OCI-LY7 (cell line): ENCODE results near the gene VPS37C. TPM values are rescaled to one million over a fixed set of nuclear protein-coding genes. Genes with fewer than 3 reads are reported as not detected.

Source experiments
- BruUV-seq: library from RNA; stranded (reverse); fragments of 400-500 nt; replicated peaks from 2 replicates; lab custom pipeline; 2021; lab: Mats Ljungman, UMichigan
- CTCF ChIA-PET: fragments of 300-600 bp; sonication (Branson Sonifier 250); formaldehyde crosslinking; loops from one replicate; lab custom pipeline; 2022; ENCODE audit warnings: antibody characterized with exemption; ENCODE audit not compliant: unreplicated experiment; lab: Charles Lee
- POLR2A ChIA-PET: fragments of 300-600 bp; sonication (Branson Sonifier 250); formaldehyde crosslinking; loops from one replicate; lab custom pipeline; 2022; ENCODE audit warnings: antibody characterized with exemption; lab: Charles Lee
- DNase-seq: peaks from one replicate; pipeline ENCODE4 v3.0.0-alpha.2; 2015; ENCODE audit warnings: low spot score
- H2AFZ ChIP-seq: fragments of 200-600 bp; sonication (generic), shearing (Covaris generic); 2 replicates; pipeline ENCODE4 v1.6.1; 2014; ENCODE audit warnings: mild to moderate bottlenecking, antibody characterized with exemption, low read length, moderate library complexity
- H3K27ac ChIP-seq: fragments of 200-600 bp; sonication (generic); 2 replicates; pipeline ENCODE4 v1.5.1; 2014; ENCODE audit warnings: mixed run types, low read depth, mild to moderate bottlenecking, moderate library complexity, low read length, inconsistent platforms; ENCODE audit not compliant: poor library complexity, severe bottlenecking
- H3K36me3 ChIP-seq: fragments of 200-600 bp; sonication (generic); 2 replicates; pipeline ENCODE4 v1.6.1; 2014; ENCODE audit warnings: mild to moderate bottlenecking, antibody characterized with exemption, low read length, moderate library complexity, mixed read lengths; ENCODE audit not compliant: insufficient read depth
- H3K4me1 ChIP-seq: fragments of 200-600 bp; sonication (generic); 2 replicates; pipeline ENCODE4 v1.5.1; 2014; ENCODE audit warnings: mild to moderate bottlenecking, low read length; ENCODE audit not compliant: insufficient read depth, poor library complexity, severe bottlenecking
- H3K4me2 ChIP-seq: fragments of 200-600 bp; sonication (generic); 2 replicates; pipeline ENCODE4 v1.6.1; 2014; ENCODE audit warnings: mild to moderate bottlenecking, low read length
- H3K4me3 ChIP-seq: fragments of 200-600 bp; sonication (generic); 2 replicates; pipeline ENCODE4 v1.5.1; 2014; ENCODE audit warnings: mild to moderate bottlenecking, low read depth, low read length; ENCODE audit not compliant: poor library complexity, severe bottlenecking
- H3K79me2 ChIP-seq: fragments of 200-600 bp; sonication (generic); 2 replicates; pipeline ENCODE4 v1.6.1; 2016; ENCODE audit warnings: low read depth, mild to moderate bottlenecking, low read length, moderate library complexity, mixed read lengths; ENCODE audit not compliant: insufficient read depth
- H3K9me2 ChIP-seq: fragments of 200-600 bp; sonication (generic); 2 replicates; pipeline ENCODE4 v1.6.1; 2016; ENCODE audit warnings: mild to moderate bottlenecking, low read length, mixed read lengths; ENCODE audit not compliant: insufficient read depth
- H3K9me3 ChIP-seq: fragments of 200-600 bp; sonication (generic); 2 replicates; pipeline ENCODE4 v1.6.1; 2014; ENCODE audit warnings: mild to moderate bottlenecking, mixed run types, low read length, mixed read lengths
- H4K20me1 ChIP-seq: fragments of 200-600 bp; sonication (generic); 2 replicates; pipeline ENCODE4 v1.6.1; 2014; ENCODE audit warnings: mild to moderate bottlenecking, antibody characterized with exemption, low read length, moderate library complexity, mixed read lengths; ENCODE audit not compliant: insufficient read depth
- EZH2phosphoT487 ChIP-seq: fragments of 200-600 bp; sonication (generic); IDR thresholded peaks from 2 replicates; pipeline ENCODE4 v1.6.1; 2018; ENCODE audit warnings: low read depth, borderline replicate concordance, mild to moderate bottlenecking, mixed run types, antibody characterized with exemption, low read length, moderate library complexity, mixed read lengths
- intact Hi-C: fragments of 100-400 bp; cut with micrococcal nuclease; formaldehyde crosslinking; loops from one replicate; pipeline ENCODE4 v1.10.0; 2022; ENCODE audit not compliant: unreplicated experiment
- total RNA-seq, 2 experiments: library from RNA; depleted of rRNA in 1 of 2; stranded (reverse); fragments of >200 nt in 1 of 2; shearing (Covaris generic) in 1 of 2; gene quantifications; 2 replicates each; pipeline ENCODE4 v1.2.3, GENCODE V29; 2014 to 2022
- TF ChIP-seq, protein P1 (sequence below): fragments of 200-600 bp; sonication (generic); conservative IDR thresholded peaks from 2 replicates; pipeline ENCODE4 v1.5.1; 2014; ENCODE audit warnings: mild to moderate bottlenecking, antibody characterized with exemption, low read length, moderate library complexity, mixed read lengths

Gene VPS37C
- total RNA-seq, 2 experiments from 2014 or later = 10.3 to 12.8 TPM

DNA sequence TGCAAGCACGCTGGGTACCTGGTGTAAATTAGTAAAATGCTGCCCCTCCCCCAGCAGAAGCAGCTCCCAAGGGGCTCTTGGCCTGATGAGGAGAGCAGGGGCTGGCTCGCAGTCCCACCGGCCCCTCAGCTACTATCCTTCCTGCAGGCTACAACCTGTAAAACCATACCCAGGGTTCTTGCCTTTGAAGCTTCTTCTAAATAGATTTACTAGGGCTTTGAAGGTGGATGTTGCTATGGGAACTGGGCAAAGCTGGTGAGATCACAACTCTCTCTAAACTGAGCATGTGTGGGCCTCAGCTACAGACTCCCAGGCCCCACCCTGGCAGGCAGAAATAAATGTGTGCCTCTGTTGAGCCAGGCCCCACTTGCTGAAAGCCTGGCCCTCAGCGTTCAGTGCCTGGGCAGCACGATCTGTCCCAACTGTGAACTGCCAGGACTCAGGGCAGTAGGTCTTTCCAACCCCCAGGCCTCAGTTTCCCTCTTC, 40.5 kb downstream of the VPS37C start:
- intact Hi-C loops = loop anchor here (10.0 kb wide), 1 partner anchor 46 kb away; no protein-coding TSS in a partner anchor
- Histone ChIP-seq H3K79me2 (no peaks in the 10 kb centered on the region), H2AFZ (no peak overlapping the region), H3K4me3 (no peak overlapping the region), H3K9me2 (no peaks in the 10 kb centered on the region), H3K4me1 (no peaks in the 10 kb centered on the region), H3K36me3 (no peaks in the 10 kb centered on the region), H3K4me2 (no peak overlapping the region), H3K27ac (no peak overlapping the region), H4K20me1 (no peaks in the 10 kb centered on the region), H3K9me3 (no peaks in the 10 kb centered on the region)
- CTCF ChIA-PET = no interaction called here
- POLR2A ChIA-PET = no interaction called here
- no peak for TF ChIP-seq EZH2phosphoT487
- TF ChIP-seq, protein P1, sequence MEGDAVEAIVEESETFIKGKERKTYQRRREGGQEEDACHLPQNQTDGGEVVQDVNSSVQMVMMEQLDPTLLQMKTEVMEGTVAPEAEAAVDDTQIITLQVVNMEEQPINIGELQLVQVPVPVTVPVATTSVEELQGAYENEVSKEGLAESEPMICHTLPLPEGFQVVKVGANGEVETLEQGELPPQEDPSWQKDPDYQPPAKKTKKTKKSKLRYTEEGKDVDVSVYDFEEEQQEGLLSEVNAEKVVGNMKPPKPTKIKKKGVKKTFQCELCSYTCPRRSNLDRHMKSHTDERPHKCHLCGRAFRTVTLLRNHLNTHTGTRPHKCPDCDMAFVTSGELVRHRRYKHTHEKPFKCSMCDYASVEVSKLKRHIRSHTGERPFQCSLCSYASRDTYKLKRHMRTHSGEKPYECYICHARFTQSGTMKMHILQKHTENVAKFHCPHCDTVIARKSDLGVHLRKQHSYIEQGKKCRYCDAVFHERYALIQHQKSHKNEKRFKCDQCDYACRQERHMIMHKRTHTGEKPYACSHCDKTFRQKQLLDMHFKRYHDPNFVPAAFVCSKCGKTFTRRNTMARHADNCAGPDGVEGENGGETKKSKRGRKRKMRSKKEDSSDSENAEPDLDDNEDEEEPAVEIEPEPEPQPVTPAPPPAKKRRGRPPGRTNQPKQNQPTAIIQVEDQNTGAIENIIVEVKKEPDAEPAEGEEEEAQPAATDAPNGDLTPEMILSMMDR = no peak
- BruUV-seq = no TSS peak
- no peak for DNase-seq

DNA sequence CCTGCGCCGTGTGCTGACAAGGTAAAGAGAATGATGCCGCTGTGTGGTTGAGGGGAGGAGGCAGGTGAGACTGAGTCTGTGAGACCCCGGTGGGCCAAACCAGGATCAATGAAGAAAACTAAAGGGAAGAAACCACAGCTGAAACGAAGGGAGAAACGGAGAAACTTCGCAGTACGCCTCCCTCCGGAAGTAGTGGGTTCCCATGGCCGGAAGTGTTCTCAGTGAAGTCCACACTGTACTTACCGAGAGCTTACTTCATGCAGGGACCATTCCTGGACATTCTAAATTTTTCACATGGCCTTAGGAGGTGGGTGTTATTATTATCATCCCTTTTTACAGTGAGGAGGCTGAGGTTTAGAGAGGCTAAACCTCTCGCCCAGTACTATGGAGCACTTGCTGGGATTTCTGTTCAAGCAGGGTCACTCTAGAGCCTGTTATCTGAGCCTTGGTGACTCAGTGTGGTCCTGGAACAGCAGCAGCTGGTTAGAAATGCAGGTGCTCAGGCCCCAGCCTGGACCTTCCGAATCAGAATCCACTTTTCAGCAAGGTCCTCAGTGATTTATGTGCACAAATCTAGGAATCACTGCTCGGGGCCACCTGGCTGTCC, 41.0 kb downstream of the VPS37C start:
- POLR2A ChIA-PET = no interaction called here
- BruUV-seq = no TSS peak

DNA sequence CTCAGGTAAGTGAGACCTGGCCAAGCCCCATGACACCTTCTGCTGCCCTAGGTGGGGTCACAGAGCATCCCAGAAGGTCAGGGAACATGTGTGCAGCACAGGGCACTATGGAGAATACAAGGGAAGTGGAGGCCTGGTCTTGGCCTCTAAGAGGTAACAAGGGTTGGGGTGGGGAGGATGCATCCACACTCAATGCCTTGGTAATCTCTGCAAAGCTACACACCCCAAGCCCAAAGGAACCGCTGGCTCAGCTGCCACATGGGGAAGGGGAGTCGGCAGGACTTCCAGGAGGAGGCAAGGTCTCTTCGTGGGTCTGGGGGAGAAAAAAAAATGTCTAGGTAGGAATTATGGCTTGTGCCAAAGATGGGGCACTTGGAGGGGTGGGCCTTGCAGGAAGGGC, 41.7 kb downstream of the VPS37C start:
- Histone ChIP-seq H3K9me2 (no peaks in the 10 kb centered on the region), H3K36me3 (no peaks in the 10 kb centered on the region), H3K4me2 (no peak overlapping the region), H3K4me1 (peaks cover 6% of the 10 kb centered on the region), H3K27ac (no peak overlapping the region), H4K20me1 (no peaks in the 10 kb centered on the region), H3K9me3 (no peaks in the 10 kb centered on the region), H3K4me3 (no peak overlapping the region), H2AFZ (no peak overlapping the region), H3K79me2 (no peaks in the 10 kb centered on the region)
- intact Hi-C loops = no loop called here
- CTCF ChIA-PET = no interaction called here
- no TSS peak for BruUV-seq
- TF ChIP-seq, protein P1 = no peak
- no peak for TF ChIP-seq EZH2phosphoT487
- no peak for DNase-seq
- POLR2A ChIA-PET = no interaction called here

More for the DNA sequence above, 41.0 kb downstream of the VPS37C start:
- Histone ChIP-seq H3K36me3 (no peaks in the 10 kb centered on the region), H3K4me3 (no peak overlapping the region), H3K4me2 (no peak overlapping the region), H3K4me1 (peaks cover under 1% of the 10 kb centered on the region), H3K27ac (no peak overlapping the region), H3K79me2 (no peaks in the 10 kb centered on the region), H3K9me2 (no peaks in the 10 kb centered on the region), H3K9me3 (no peaks in the 10 kb centered on the region), H2AFZ (no peak overlapping the region), H4K20me1 (no peaks in the 10 kb centered on the region)
- no peak for DNase-seq
- no peak for TF ChIP-seq EZH2phosphoT487
- TF ChIP-seq, protein P1 = no peak
- intact Hi-C loops = loop anchor here (10.0 kb wide), 1 partner anchor 45 kb away; no protein-coding TSS in a partner anchor
- CTCF ChIA-PET = no interaction called here
